ENCODE data around the gene TMEM134. TPM values are rescaled to one million over a fixed set of nuclear protein-coding genes. Genes with fewer than 3 reads are reported as not detected.

TMEM134 gene
- total RNA-seq, 5 donors from 2014 or later (not counting 1 experiment from before 2014, with no cell fraction given): 59.9 to 113 (median 106) TPM

- peaks cover 11 to 55% of the 10 kb centered on the region in 2 experiments for H3K4me1 ChIP-seq (ENCODE audit: control insufficient read depth in 1 of 2, extremely low read depth in 1 of 2, insufficient read depth in 2 of 2, low read length in 2 of 2)
- H3K27ac ChIP-seq (ENCODE audit: low read length): peak overlapping the region; percentile 82
- Mint-ChIP-seq H3K9me3 (no peaks in the 10 kb centered on the region), H3K4me3 (peak overlapping the region; percentile 78 to 82 (median 81)), H3K36me3 (no peaks in the 10 kb centered on the region), H3K27ac (peak overlapping the region; percentile 94 to 96), H3K4me1 (peaks cover 33 to 45% (median 36%) of the 10 kb centered on the region in 3 donors), H3K27me3 (no peaks in the 10 kb centered on the region)
- ChIA-PET POLR2A (no interaction called here), CTCF (no interaction called here)
- H3K27me3 ChIP-seq (replicated peaks in 1 of 2; ENCODE audit: control insufficient read depth in 2 of 2, extremely low read depth in 1 of 2, insufficient read depth in 2 of 2, low read length in 1 of 2): no peaks in the 10 kb centered on the region
- H3K4me3 ChIP-seq (ENCODE audit: control insufficient read depth in 1 of 2, extremely low read depth in 1 of 2, low read length in 1 of 2): peak overlapping the region in 1 of 2 donors; percentile 44
- 94% methylated on average over 11 of the region's 20 CpGs for WGBS (ENCODE audit: insufficient coverage)
- ATAC-seq (replicated peaks in 1 of 4) (no peak), DNase-seq (peak in 1 of 35 experiments; percentile 9)
- H3K9me3 ChIP-seq: no peaks in the 10 kb centered on the region
- peaks cover 4 to 7% of the 10 kb centered on the region in 2 donors for H3K36me3 ChIP-seq (ENCODE audit: control insufficient read depth in 2 of 2, extremely low read depth in 1 of 2, insufficient read depth in 1 of 2, low read length in 1 of 2)
Measured at GRCh38 chr11:67463680-67464410, 5.2 kb downstream of the TMEM134 start.

- DNase-seq (no peak), ATAC-seq (replicated peaks in 1 of 4) (no peak)
- no peak overlapping the region for H3K27ac ChIP-seq (ENCODE audit: low read length)
- ChIA-PET POLR2A (no interaction called here), CTCF (no interaction called here)
- no peaks in the 10 kb centered on the region for H3K9me3 ChIP-seq
- WGBS (ENCODE audit: insufficient coverage): 100% methylated on average over 1 of the region's 10 CpGs
- Mint-ChIP-seq H3K9me3 (no peaks in the 10 kb centered on the region), H3K4me3 (no peak overlapping the region), H3K36me3 (no peaks in the 10 kb centered on the region), H3K27ac (peak overlapping the region in 1 of 2 donors; percentile 57), H3K27me3 (no peaks in the 10 kb centered on the region), H3K4me1 (peaks cover 30 to 42% (median 31%) of the 10 kb centered on the region in 3 donors)
- H3K4me1 ChIP-seq (ENCODE audit: control insufficient read depth in 1 of 2, extremely low read depth in 1 of 2, insufficient read depth in 2 of 2, low read length in 2 of 2): peaks cover 8 to 49% of the 10 kb centered on the region in 2 experiments
- H3K4me3 ChIP-seq (ENCODE audit: control insufficient read depth in 1 of 2, extremely low read depth in 1 of 2, low read length in 1 of 2): no peak overlapping the region
- H3K36me3 ChIP-seq (ENCODE audit: control insufficient read depth in 2 of 2, extremely low read depth in 1 of 2, insufficient read depth in 1 of 2, low read length in 1 of 2): peaks cover 4 to 7% of the 10 kb centered on the region in 2 donors
- H3K27me3 ChIP-seq (replicated peaks in 1 of 2; ENCODE audit: control insufficient read depth in 2 of 2, extremely low read depth in 1 of 2, insufficient read depth in 2 of 2, low read length in 1 of 2): no peaks in the 10 kb centered on the region
Measured at GRCh38 chr11:67463186-67463585, 5.9 kb downstream of the TMEM134 start.

GRCh38 chr11:67458266-67458665 lies 10.8 kb downstream of the TMEM134 start:
- Mint-ChIP-seq H3K36me3 (no peaks in the 10 kb centered on the region), H3K9me3 (no peaks in the 10 kb centered on the region), H3K4me3 (no peak overlapping the region), H3K27me3 (no peaks in the 10 kb centered on the region), H3K4me1 (peaks cover 0 to 11% (median 4%) of the 10 kb centered on the region in 3 donors), H3K27ac (no peak overlapping the region)
- Histone ChIP-seq H3K4me1 (ENCODE audit: control insufficient read depth in 1 of 2, extremely low read depth in 1 of 2, insufficient read depth in 2 of 2, low read length in 2 of 2) (peaks cover 0 to 4% of the 10 kb centered on the region in 2 experiments), H3K27me3 (replicated peaks in 1 of 2; ENCODE audit: control insufficient read depth in 2 of 2, extremely low read depth in 1 of 2, insufficient read depth in 2 of 2, low read length in 1 of 2) (peaks cover 0 to 13% of the 10 kb centered on the region in 2 experiments), H3K9me3 (no peaks in the 10 kb centered on the region), H3K36me3 (ENCODE audit: control insufficient read depth in 2 of 2, extremely low read depth in 1 of 2, insufficient read depth in 1 of 2, low read length in 1 of 2) (no peaks in the 10 kb centered on the region), H3K27ac (ENCODE audit: low read length) (no peak overlapping the region), H3K4me3 (ENCODE audit: control insufficient read depth in 1 of 2, extremely low read depth in 1 of 2, low read length in 1 of 2) (no peak overlapping the region)
- no peak for ATAC-seq (replicated peaks in 1 of 4)
- no peak for DNase-seq
- CTCF ChIA-PET: no interaction called here
- WGBS (ENCODE audit: insufficient coverage): 95% methylated on average over 19 of the region's 19 CpGs
- POLR2A ChIA-PET: no interaction called here

- peaks cover 0 to 9% (median 6%) of the 10 kb centered on the region in 3 donors for H3K4me1 Mint-ChIP-seq
- no peak overlapping the region for H3K27ac ChIP-seq (ENCODE audit: low read length)
- H3K36me3 Mint-ChIP-seq: no peaks in the 10 kb centered on the region
- no peak overlapping the region for H3K4me3 Mint-ChIP-seq
- no peak for ATAC-seq (replicated peaks in 1 of 4)
- peaks cover 0 to 4% of the 10 kb centered on the region in 2 experiments for H3K4me1 ChIP-seq (ENCODE audit: control insufficient read depth in 1 of 2, extremely low read depth in 1 of 2, insufficient read depth in 2 of 2, low read length in 2 of 2)
- H3K36me3 ChIP-seq (ENCODE audit: control insufficient read depth in 2 of 2, extremely low read depth in 1 of 2, insufficient read depth in 1 of 2, low read length in 1 of 2): no peaks in the 10 kb centered on the region
- no peak for DNase-seq
- peak overlapping the region in 1 of 2 donors; percentile 67 for H3K27ac Mint-ChIP-seq
- H3K27me3 ChIP-seq (replicated peaks in 1 of 2; ENCODE audit: control insufficient read depth in 2 of 2, extremely low read depth in 1 of 2, insufficient read depth in 2 of 2, low read length in 1 of 2): peaks cover 0 to 14% of the 10 kb centered on the region in 2 experiments
- no peaks in the 10 kb centered on the region for H3K9me3 Mint-ChIP-seq
- no peaks in the 10 kb centered on the region for H3K9me3 ChIP-seq
- WGBS (ENCODE audit: insufficient coverage): 92% methylated on average over 9 of the region's 12 CpGs
- no peaks in the 10 kb centered on the region for H3K27me3 Mint-ChIP-seq
- ChIA-PET CTCF (no interaction called here), POLR2A (interaction anchor here in 1 of 2 donors (0.6 kb wide), 1 partner anchor 95 kb away, joined by 4 read pairs; no protein-coding TSS in a partner anchor)
- H3K4me3 ChIP-seq (ENCODE audit: control insufficient read depth in 1 of 2, extremely low read depth in 1 of 2, low read length in 1 of 2): no peak overlapping the region
Measured at GRCh38 chr11:67457453-67457852, 11.6 kb downstream of the TMEM134 start.

DNA sequence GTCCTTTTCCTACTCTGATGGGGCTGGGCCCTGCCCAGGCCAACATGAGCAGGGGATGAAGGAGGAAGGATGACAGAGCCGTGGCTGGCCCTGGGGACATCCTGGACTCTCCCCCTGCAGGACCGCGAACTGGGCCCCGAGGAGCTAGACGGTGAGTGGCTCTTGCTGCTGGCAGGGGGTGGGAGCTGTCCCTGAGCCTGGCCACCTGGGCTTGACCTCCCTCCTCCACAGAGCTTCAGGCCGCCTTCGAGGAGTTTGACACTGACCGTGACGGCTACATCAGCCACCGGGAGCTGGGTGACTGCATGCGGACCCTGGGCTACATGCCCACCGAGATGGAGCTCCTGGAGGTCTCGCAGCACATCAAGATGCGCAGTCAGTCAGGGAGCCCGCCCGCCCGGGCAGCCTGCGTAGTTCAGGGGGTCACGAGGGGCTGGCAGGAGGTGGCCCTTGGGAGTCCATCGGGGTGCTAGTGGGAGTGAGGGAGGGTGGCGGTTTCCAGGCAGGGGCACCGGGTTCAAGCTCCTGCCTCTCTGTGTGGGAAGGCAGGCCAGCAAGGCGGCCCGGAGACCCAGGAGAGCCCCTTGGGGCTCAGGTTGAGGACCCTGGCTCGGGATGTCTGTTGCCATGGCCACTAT lies 12.9 kb downstream of the TMEM134 start:
- Histone ChIP-seq H3K4me1 (ENCODE audit: control insufficient read depth in 1 of 2, extremely low read depth in 1 of 2, insufficient read depth in 2 of 2, low read length in 2 of 2) (peaks cover 0 to 15% of the 10 kb centered on the region in 2 experiments), H3K9me3 (no peaks in the 10 kb centered on the region), H3K36me3 (ENCODE audit: control insufficient read depth in 2 of 2, extremely low read depth in 1 of 2, insufficient read depth in 1 of 2, low read length in 1 of 2) (no peaks in the 10 kb centered on the region), H3K27me3 (replicated peaks in 1 of 2; ENCODE audit: control insufficient read depth in 2 of 2, extremely low read depth in 1 of 2, insufficient read depth in 2 of 2, low read length in 1 of 2) (peaks cover 0 to 20% of the 10 kb centered on the region in 2 experiments), H3K4me3 (ENCODE audit: control insufficient read depth in 1 of 2, extremely low read depth in 1 of 2, low read length in 1 of 2) (no peak overlapping the region), H3K27ac (ENCODE audit: low read length) (no peak overlapping the region)
- POLR2A ChIA-PET: no interaction called here
- Mint-ChIP-seq H3K4me1 (peaks cover 0 to 13% (median 9%) of the 10 kb centered on the region in 3 donors), H3K27me3 (no peaks in the 10 kb centered on the region), H3K36me3 (no peaks in the 10 kb centered on the region), H3K27ac (no peak overlapping the region), H3K4me3 (no peak overlapping the region), H3K9me3 (no peaks in the 10 kb centered on the region)
- WGBS (ENCODE audit: insufficient coverage): 87% methylated on average over 14 of the region's 25 CpGs
- DNase-seq (no peak), ATAC-seq (replicated peaks in 1 of 4) (no peak)
- CTCF ChIA-PET: no interaction called here

- POLR2A ChIA-PET: no interaction called here
- Mint-ChIP-seq H3K36me3 (no peaks in the 10 kb centered on the region), H3K27ac (peak within 1 kb of the TSS in 1 of 2 donors; percentile 23), H3K9me3 (no peaks in the 10 kb centered on the region), H3K4me3 (no peak within 1 kb of the TSS), H3K27me3 (no peaks in the 10 kb centered on the region), H3K4me1 (peaks cover 6 to 16% (median 11%) of the 10 kb centered on the region in 3 donors)
- WGBS (ENCODE audit: insufficient coverage): 82% methylated on average over 2 of the region's 3 CpGs
- CTCF ChIA-PET: no interaction called here
- Histone ChIP-seq H3K4me3 (ENCODE audit: control insufficient read depth in 1 of 2, extremely low read depth in 1 of 2, low read length in 1 of 2) (no peak within 1 kb of the TSS), H3K9me3 (no peaks in the 10 kb centered on the region), H3K27me3 (replicated peaks in 1 of 2; ENCODE audit: control insufficient read depth in 2 of 2, extremely low read depth in 1 of 2, insufficient read depth in 2 of 2, low read length in 1 of 2) (peaks cover 0 to 24% of the 10 kb centered on the region in 2 experiments), H3K27ac (ENCODE audit: low read length) (no peak within 1 kb of the TSS), H3K4me1 (ENCODE audit: control insufficient read depth in 1 of 2, extremely low read depth in 1 of 2, insufficient read depth in 2 of 2, low read length in 2 of 2) (peaks cover 0 to 27% of the 10 kb centered on the region in 2 experiments), H3K36me3 (ENCODE audit: control insufficient read depth in 2 of 2, extremely low read depth in 1 of 2, insufficient read depth in 1 of 2, low read length in 1 of 2) (no peaks in the 10 kb centered on the region)
- DNase-seq (no peak), ATAC-seq (replicated peaks in 1 of 4) (no peak)
Measured at GRCh38 chr11:67455054-67455453, 14.0 kb downstream of the TMEM134 start, which contains the start of gene CABP4. TSS of gene CABP4 (plus strand) at chr11:67455354. CDS start at chr11:67455424, 70 bp downstream.

Measured in T-cell (primary cell).